Lower lobe of right lung (tissue), 2 donors: ENCODE results near the gene CCNL2. TPM values are rescaled to one million over a fixed set of nuclear protein-coding genes. Genes with fewer than 3 reads are reported as not detected.

ENCODE experiments used
- ATAC-seq, 2 donors: fragments of 200-7000 bp; cut with Tn5 transposase; one replicate each; pipeline ENCODE4 v1.9.1; 2020 to 2022; ENCODE audit warnings: mild to moderate bottlenecking in 2 of 2, moderate library complexity in 2 of 2
- DNase-seq: peaks from one replicate; pipeline ENCODE4 v3.0.0-alpha.2; 2020
- H3K27ac ChIP-seq: fragments of 200-600 bp; one replicate; pipeline ENCODE4 v1.8.0; 2022
- H3K27me3 ChIP-seq: fragments of 200-600 bp; one replicate; pipeline ENCODE4 v1.8.0; 2022; ENCODE audit warnings: low read depth
- H3K36me3 ChIP-seq: fragments of 200-600 bp; one replicate; pipeline ENCODE4 v1.8.0; 2022; ENCODE audit warnings: mild to moderate bottlenecking
- H3K4me1 ChIP-seq: fragments of 200-600 bp; one replicate; pipeline ENCODE4 v1.8.0; 2022
- H3K4me3 ChIP-seq: fragments of 200-600 bp; one replicate; pipeline ENCODE4 v1.8.0; 2022; ENCODE audit warnings: mild to moderate bottlenecking
- H3K9me3 ChIP-seq: fragments of 200-600 bp; one replicate; pipeline ENCODE4 v1.8.0; 2022
- CTCF ChIP-seq: fragments of 200-600 bp; IDR thresholded peaks from one replicate; pipeline ENCODE4 v1.8.0; 2022; ENCODE audit warnings: antibody characterized with exemption, mild to moderate bottlenecking
- intact Hi-C: fragments of 100-400 bp; cut with DNase I; formaldehyde crosslinking; loops from one replicate; pipeline ENCODE4 v1.11.0; 2022
- total RNA-seq: library from RNA; stranded (reverse); fragmentation: NEBNext Ultra II Directional; extraction: Animal tissue kit (Norgen Biotek cat#: 25700); gene quantifications from one replicate; pipeline ENCODE4 v1.2.1, GENCODE V29; 2021
- donor health status: DM: no; HTN: yes; CAD: no; lungs with severe emphysema.

The CCNL2 gene
- total RNA-seq, 1 donor from 2014 or later = 165 TPM

- intact Hi-C loops = no loop called here
- ATAC-seq = no peak
These were observed 31.8 kb downstream of the CCNL2 start for GRCh38 chr1:1367315-1367714.

GRCh38 chr1:1366699-1367066 is 32.5 kb downstream of the CCNL2 start:
- no peaks in the 10 kb centered on the region for H3K36me3 ChIP-seq
- H3K4me1 ChIP-seq = peaks cover 7% of the 10 kb centered on the region
- ATAC-seq (no peak), DNase-seq (no peak)
- H3K4me3 ChIP-seq = no peak overlapping the region
- intact Hi-C loops = no loop called here
- TF ChIP-seq CTCF = no peak
- H3K27ac ChIP-seq = no peak overlapping the region
- H3K9me3 ChIP-seq = no peaks in the 10 kb centered on the region
- no peaks in the 10 kb centered on the region for H3K27me3 ChIP-seq

More at GRCh38 chr1:1367315-1367714, 31.8 kb downstream of the CCNL2 start:
- no peak for DNase-seq
- Histone ChIP-seq H3K36me3 (no peaks in the 10 kb centered on the region), H3K27me3 (no peaks in the 10 kb centered on the region), H3K27ac (no peak overlapping the region), H3K4me3 (no peak overlapping the region), H3K4me1 (peaks cover 14% of the 10 kb centered on the region), H3K9me3 (no peaks in the 10 kb centered on the region)
- TF ChIP-seq CTCF = no peak

- H3K9me3 ChIP-seq = no peaks in the 10 kb centered on the region
- no peak for DNase-seq
- intact Hi-C loops = no loop called here
- H3K4me3 ChIP-seq = no peak overlapping the region
- no peaks in the 10 kb centered on the region for H3K27me3 ChIP-seq
- no peak overlapping the region for H3K27ac ChIP-seq
- H3K36me3 ChIP-seq = no peaks in the 10 kb centered on the region
- peaks cover 3% of the 10 kb centered on the region for H3K4me1 ChIP-seq
- TF ChIP-seq CTCF = no peak
- no peak for ATAC-seq
These were observed 33.0 kb downstream of the CCNL2 start for GRCh38 chr1:1365875-1366698.

GRCh38 chr1:1364266-1364665 is 34.9 kb downstream of the CCNL2 start:
- intact Hi-C loops = no loop called here
- peaks cover 3% of the 10 kb centered on the region for H3K27me3 ChIP-seq
- TF ChIP-seq CTCF = no peak
- no peaks in the 10 kb centered on the region for H3K9me3 ChIP-seq
- H3K4me3 ChIP-seq = no peak overlapping the region
- peaks cover 19% of the 10 kb centered on the region for H3K4me1 ChIP-seq
- DNase-seq (no peak), ATAC-seq (no peak)
- H3K27ac ChIP-seq = no peak overlapping the region
- H3K36me3 ChIP-seq = no peaks in the 10 kb centered on the region

GRCh38 chr1:1361982-1362423 is 37.1 kb downstream of the CCNL2 start:
- peak overlapping the region; percentile 64 for H3K27ac ChIP-seq
- ATAC-seq = no peak
- peaks cover 22% of the 10 kb centered on the region for H3K27me3 ChIP-seq
- H3K36me3 ChIP-seq = no peaks in the 10 kb centered on the region
- H3K4me3 ChIP-seq = no peak overlapping the region
- no peak for DNase-seq
- no peak for TF ChIP-seq CTCF
- H3K4me1 ChIP-seq = peaks cover 27% of the 10 kb centered on the region
- intact Hi-C loops = no loop called here
- no peaks in the 10 kb centered on the region for H3K9me3 ChIP-seq
